NCI-H1105 treated with DMSO at 0.1 percent for 48 hours (cell line): ENCODE measurements around the gene GSX2.
"Not testable (repeated sequence)": the region's sequence is repeated elsewhere in the genome, so short reads cannot be mapped to it uniquely, and the experiment has no call there.

Source experiments
- DNase-seq: peaks from one replicate; lab custom pipeline; 2025; lab: John Stamatoyannopoulos, UW

Gene GSX2

GRCh38 chr4:54099748-54100574, at the start of gene GSX2:
Gene GSX2 (plus strand): TSS chr4:54100163. CDS start chr4:54100345, 182 bp downstream.
- DNase-seq = peak; percentile 3

GRCh38 chr4:54050214-54050904, 49.6 kb upstream of the GSX2 start:
- DNase-seq = no peak

GRCh38 chr4:54053322-54053721, 46.6 kb upstream of the GSX2 start:
- not testable (repeated sequence) for DNase-seq

- no peak for DNase-seq
Observed at GRCh38 chr4:54054501-54054900, 45.5 kb upstream of the GSX2 start.

GRCh38 chr4:54055494-54055893, 44.5 kb upstream of the GSX2 start:
- no peak for DNase-seq

GRCh38 chr4:54056360-54056759, 43.6 kb upstream of the GSX2 start:
- DNase-seq = no peak

GRCh38 chr4:54058171-54058570, 41.8 kb upstream of the GSX2 start:
- no peak for DNase-seq

- no peak for DNase-seq
Observed at GRCh38 chr4:54060116-54060515, 39.8 kb upstream of the GSX2 start.

GRCh38 chr4:54061067-54061466, 38.9 kb upstream of the GSX2 start:
- no peak for DNase-seq

- no peak for DNase-seq
Observed at GRCh38 chr4:54061873-54062272, 38.1 kb upstream of the GSX2 start.

- DNase-seq = no peak
Observed at GRCh38 chr4:54062392-54062791, 37.6 kb upstream of the GSX2 start.

GRCh38 chr4:54063229-54063628, 36.7 kb upstream of the GSX2 start:
- no peak for DNase-seq

GRCh38 chr4:54063737-54064316, 36.1 kb upstream of the GSX2 start:
- no peak for DNase-seq

- peak; percentile 77 for DNase-seq
Observed at GRCh38 chr4:54064317-54065111, 35.4 kb upstream of the GSX2 start, which contains the start of gene CHIC2. Gene CHIC2 (minus strand): TSS chr4:54064605. CDS start chr4:54064300, 305 bp downstream.

GRCh38 chr4:54065282-54066087, 34.5 kb upstream of the GSX2 start:
- DNase-seq = no peak

- no peak for DNase-seq
Observed at GRCh38 chr4:54066088-54066415, 33.9 kb upstream of the GSX2 start.

- DNase-seq = no peak
Observed at GRCh38 chr4:54066718-54067129, 33.2 kb upstream of the GSX2 start.

- no peak for DNase-seq
Observed at GRCh38 chr4:54067166-54067565, 32.8 kb upstream of the GSX2 start.

GRCh38 chr4:54073271-54073880, 26.6 kb upstream of the GSX2 start:
- no peak for DNase-seq

- no peak for DNase-seq
Observed at GRCh38 chr4:54074381-54074780, 25.6 kb upstream of the GSX2 start.

- DNase-seq = no peak
Observed at GRCh38 chr4:54076673-54077072, 23.3 kb upstream of the GSX2 start.
